Measurements from ENCODE around the gene DIS3.

Gene DIS3, protein sequence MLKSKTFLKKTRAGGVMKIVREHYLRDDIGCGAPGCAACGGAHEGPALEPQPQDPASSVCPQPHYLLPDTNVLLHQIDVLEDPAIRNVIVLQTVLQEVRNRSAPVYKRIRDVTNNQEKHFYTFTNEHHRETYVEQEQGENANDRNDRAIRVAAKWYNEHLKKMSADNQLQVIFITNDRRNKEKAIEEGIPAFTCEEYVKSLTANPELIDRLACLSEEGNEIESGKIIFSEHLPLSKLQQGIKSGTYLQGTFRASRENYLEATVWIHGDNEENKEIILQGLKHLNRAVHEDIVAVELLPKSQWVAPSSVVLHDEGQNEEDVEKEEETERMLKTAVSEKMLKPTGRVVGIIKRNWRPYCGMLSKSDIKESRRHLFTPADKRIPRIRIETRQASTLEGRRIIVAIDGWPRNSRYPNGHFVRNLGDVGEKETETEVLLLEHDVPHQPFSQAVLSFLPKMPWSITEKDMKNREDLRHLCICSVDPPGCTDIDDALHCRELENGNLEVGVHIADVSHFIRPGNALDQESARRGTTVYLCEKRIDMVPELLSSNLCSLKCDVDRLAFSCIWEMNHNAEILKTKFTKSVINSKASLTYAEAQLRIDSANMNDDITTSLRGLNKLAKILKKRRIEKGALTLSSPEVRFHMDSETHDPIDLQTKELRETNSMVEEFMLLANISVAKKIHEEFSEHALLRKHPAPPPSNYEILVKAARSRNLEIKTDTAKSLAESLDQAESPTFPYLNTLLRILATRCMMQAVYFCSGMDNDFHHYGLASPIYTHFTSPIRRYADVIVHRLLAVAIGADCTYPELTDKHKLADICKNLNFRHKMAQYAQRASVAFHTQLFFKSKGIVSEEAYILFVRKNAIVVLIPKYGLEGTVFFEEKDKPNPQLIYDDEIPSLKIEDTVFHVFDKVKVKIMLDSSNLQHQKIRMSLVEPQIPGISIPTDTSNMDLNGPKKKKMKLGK

DNA sequence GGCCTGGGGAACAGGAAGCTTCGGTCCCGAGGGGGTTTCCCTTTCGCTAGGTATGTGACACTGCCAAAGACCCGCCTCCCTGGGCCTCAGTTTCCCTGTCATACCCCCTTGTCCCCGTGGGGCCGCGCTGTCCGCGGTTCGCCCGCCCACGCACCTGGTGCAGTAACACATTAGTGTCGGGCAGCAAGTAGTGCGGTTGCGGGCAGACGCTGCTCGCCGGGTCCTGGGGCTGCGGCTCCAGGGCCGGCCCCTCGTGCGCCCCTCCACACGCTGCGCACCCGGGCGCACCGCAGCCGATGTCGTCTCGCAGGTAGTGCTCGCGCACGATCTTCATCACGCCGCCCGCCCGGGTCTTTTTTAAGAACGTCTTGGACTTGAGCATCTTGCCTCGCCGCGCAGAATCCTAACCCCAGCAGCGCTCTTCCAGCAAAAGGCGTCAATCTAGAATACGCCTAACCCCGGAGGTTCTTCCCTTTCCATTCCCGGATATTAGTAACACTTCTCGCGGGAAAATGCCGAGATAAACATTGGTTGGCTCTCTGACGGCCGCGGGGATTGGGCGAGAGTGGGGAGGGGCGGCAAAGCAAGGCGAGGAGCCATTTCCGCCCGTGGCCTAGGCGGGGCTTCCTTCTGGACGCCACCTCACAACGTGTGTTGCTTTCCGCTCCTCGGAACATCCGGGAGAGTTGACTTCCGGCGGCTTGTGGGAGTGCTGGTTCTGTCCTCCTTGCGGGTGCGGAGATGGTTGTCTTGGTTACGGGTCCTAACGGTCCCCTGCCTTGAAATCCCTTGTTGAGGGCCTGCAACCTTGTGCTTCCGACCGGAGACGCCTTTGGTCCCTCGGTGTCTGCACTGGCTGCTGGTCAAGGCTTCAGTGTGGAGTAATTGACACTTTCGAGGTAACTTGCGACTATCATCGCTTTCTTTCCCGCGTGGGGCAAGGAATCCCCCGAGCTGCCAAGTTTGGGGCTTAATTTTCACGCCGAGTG, at the start of gene DIS3, which contains the start of gene PIBF1:
DIS3 (minus strand) TSS at position 450 of the 989 bp plus-strand sequence; CDS start at position 382, 68 bp downstream.
PIBF1 (plus strand) TSS at position 683 of the 989 bp plus-strand sequence. CDS start 1,337 bp downstream, outside the sequence.
- TF ChIP-seq GATA3 (IDR thresholded peaks at IDR 0.05; ENCODE audit: low read depth, low read length) (no peak), GATA2 (IDR thresholded peaks at IDR 0.05; ENCODE audit: low read depth, low read length) (peak; percentile 36; the same call in 1 of the 2 replicates)

DNA sequence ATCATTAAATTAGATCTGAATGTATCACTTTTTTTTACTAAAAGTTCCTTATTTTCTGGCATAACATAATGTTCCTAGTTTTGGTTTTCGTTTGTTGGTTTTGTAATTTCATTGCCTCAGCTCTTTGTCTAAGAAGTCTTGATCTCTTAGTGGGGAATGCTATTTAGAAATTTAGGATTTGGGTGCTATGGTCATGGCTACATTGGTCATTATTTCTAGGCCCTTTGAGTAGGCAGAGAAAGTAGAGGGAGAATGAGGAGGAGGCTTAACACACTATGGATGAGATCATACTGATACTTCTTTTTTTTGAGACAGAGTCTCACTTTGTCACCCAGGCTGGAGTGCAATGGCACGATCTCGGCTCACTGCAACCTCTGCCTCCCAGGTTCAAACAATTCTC, 42.0 kb upstream of the DIS3 start:
- TF ChIP-seq GATA3 (IDR thresholded peaks at IDR 0.05; ENCODE audit: low read depth, low read length) (no peak), GATA2 (IDR thresholded peaks at IDR 0.05; ENCODE audit: low read depth, low read length) (no peak)

DNA sequence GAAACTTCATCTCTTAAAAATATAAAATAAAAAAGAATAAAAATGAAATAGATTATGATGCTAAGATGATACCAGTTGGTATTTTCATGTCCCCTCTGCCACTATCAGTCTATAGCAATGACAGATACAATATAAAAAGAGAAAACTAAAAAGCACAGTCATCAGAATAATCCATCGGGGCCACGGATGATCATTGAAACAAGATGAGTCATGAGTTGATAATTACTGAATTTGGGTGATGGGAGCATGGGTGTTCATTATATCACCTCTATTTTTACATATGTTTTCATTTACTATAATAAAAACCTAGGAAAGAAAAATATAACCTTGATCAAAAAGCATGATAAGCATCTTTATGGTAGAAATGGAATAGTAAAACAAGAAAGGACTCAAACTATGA, 41.4 kb upstream of the DIS3 start:
- no peak for TF ChIP-seq GATA3 (IDR thresholded peaks at IDR 0.05; ENCODE audit: low read depth, low read length)
- TF ChIP-seq GATA2 (IDR thresholded peaks at IDR 0.05; ENCODE audit: low read depth, low read length), result no peak

DNA sequence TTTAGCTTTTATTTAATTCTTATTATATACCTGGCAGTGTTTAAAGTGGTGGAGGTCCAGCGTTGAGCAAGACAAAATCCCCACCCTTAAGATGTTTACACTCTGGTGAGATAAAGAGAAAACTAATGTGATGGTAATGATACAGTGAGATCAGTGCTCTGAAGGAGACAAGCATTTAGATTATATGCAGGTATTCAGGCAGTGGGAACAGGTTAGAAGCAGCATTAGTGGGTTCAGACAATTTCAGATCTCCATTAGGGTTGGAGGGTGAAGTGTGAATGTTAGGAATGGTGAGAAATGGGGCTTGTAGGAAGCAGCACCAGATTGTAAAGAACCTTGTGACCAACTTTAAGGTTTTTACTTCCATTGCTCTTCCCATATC, 39.2 kb upstream of the DIS3 start:
- TF ChIP-seq GATA3 (IDR thresholded peaks at IDR 0.05; ENCODE audit: low read depth, low read length), result no peak
- TF ChIP-seq GATA2 (IDR thresholded peaks at IDR 0.05; ENCODE audit: low read depth, low read length), result no peak

DNA sequence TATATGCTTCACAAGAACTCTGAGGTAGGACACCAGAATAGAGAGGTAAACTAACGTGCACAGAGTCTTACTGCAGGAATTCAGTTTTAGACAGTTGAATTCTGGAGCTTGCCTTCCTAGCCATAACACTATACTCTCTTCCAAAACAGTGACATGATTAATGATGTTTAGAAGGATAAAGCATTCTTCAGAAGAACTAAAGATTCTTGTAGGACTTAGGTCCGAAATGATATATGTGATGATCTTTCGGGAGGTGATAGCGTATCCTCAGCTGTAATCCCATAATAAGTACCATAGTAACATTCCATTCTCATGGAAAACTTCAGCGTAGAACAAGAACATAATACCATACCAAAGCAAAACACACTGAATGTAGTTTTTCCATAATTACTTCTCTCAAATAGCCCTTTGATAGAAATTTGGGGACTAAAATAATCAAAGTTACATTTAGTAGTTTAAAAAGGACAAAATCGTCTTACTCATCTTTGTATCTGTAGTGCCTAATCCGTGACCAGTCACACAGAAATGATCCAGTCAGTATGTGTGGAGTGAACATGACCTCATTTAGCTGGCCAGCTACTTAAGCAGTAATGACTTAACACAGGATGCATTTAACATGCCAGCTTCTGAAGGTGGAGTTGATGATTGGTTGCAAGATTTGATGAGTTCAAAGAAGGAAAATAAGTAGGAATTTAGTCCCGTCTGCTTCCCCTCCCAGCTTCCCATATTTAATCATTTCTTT, 38.6 kb upstream of the DIS3 start:
- TF ChIP-seq GATA3 (IDR thresholded peaks at IDR 0.05; ENCODE audit: low read depth, low read length) (no peak), GATA2 (IDR thresholded peaks at IDR 0.05; ENCODE audit: low read depth, low read length) (no peak)

DNA sequence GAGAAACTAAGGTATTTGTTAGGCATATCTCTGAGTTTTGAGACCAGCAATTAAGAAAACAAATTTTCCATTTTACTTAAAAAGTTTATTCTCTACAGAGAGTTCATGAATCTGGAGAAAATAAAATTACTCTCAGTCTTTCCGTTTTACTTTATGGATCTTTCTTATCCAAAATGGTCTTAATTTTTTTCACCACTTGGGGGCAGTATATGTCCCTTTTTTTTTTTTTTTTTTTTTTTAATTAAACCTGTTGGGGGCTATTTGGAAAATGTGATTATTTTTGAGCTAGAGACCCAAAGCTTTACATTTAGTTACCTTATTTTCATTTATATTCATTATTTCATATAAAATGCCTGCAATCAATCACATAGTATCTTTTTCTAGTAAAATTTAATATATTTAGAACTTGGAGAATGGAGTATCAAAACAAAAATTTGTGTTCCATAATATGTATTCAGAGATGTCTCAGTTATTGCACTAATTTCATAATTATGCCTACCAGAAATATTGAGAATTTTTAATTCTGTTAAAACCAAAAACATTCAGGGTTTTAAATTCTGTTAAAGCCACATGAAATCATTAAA, 27.3 kb upstream of the DIS3 start:
- TF ChIP-seq GATA3 (IDR thresholded peaks at IDR 0.05; ENCODE audit: low read depth, low read length) (no peak), GATA2 (IDR thresholded peaks at IDR 0.05; ENCODE audit: low read depth, low read length) (no peak)

DNA sequence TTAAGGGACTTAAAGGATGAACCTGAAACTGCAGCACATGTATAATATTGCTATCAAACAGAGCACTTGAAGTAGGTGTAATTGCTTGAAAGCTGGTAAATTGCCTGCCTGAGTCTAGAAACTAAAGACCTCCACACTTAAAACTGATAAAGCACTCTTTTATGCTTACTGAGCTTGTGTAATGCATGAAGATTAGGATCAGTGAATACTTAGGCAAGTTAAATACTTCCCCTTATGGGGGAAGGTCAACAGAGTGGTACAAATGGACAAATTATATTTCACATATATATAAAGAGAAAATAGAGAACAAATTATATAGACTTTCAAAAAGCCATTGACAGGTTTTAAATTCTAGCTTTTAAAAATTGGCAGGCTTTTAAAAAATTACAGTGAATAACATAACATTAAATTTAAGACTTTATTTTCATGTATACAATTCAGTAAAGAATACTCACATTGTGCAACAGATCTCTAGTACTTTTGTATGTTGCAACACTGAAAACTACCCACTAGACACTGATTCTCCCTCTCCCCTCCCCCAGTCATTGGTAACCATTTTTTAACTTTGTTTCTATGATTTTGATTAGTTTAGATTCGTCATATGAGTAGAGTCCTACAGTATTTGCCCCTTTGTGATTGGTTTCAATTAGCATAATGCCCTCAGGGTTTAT, 24.1 kb upstream of the DIS3 start:
- TF ChIP-seq GATA2 (IDR thresholded peaks at IDR 0.05; ENCODE audit: low read depth, low read length) (no peak), GATA3 (IDR thresholded peaks at IDR 0.05; ENCODE audit: low read depth, low read length) (no peak)

DNA sequence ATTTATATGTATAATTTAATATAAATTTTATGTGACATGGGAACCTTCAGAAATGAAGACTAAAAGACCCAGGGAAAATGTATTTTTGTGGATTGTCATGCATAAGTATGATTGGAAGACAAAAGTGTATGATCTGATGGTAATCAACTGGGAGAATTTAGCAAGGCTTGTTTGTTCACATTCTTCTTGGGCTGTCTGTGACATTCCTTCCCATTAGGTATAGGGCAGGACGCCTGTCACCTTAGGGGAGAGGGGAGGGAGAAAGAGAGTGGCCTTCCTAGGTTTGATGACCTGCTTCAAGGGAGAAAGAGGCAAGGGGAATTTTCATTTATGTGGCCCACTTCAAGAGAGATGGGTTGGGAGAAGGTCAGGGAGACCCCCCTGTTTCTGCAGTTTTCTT, 22.6 kb upstream of the DIS3 start:
- TF ChIP-seq GATA2 (IDR thresholded peaks at IDR 0.05; ENCODE audit: low read depth, low read length), result no peak
- TF ChIP-seq GATA3 (IDR thresholded peaks at IDR 0.05; ENCODE audit: low read depth, low read length), result no peak

DNA sequence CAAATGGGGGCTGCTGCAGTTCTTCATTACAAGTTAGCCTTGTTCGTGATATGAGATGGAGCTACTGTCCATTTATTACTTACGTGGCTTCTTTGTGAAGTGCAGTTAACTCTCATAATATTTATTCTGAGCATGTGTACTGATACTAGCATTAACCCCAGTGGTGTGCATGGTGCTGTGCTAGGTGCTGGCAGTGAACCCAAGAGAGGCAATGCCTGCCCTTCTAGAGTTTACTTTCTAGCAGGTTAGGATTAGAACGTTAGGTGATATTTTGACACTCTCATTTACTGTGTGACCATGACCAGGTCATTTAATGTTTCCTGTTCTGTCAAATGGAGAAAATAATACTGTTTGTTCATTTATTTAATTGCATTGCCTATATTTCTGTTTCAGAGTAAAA, 17.1 kb upstream of the DIS3 start:
- TF ChIP-seq GATA2 (IDR thresholded peaks at IDR 0.05; ENCODE audit: low read depth, low read length), result no peak
- no peak for TF ChIP-seq GATA3 (IDR thresholded peaks at IDR 0.05; ENCODE audit: low read depth, low read length)

DNA sequence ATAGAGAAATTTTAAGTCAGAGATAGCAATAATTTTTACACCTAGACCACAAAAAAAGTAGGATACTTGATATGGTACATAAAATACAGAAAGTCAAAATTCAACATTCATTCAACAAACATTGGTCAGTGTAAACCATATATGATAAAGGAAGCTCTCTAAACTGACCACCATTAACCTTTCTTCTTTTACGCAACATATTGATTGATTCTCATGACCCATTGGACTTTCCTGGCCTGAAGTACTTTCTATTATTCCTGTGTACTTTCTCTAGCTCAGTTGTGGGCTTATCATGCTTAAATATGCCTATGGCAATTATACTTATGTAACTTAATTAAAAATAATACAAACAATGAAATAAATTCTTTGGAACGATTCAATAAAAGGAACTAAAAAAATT, 10.9 kb upstream of the DIS3 start:
- TF ChIP-seq GATA2 (IDR thresholded peaks at IDR 0.05; ENCODE audit: low read depth, low read length) (no peak), GATA3 (IDR thresholded peaks at IDR 0.05; ENCODE audit: low read depth, low read length) (no peak)

DNA sequence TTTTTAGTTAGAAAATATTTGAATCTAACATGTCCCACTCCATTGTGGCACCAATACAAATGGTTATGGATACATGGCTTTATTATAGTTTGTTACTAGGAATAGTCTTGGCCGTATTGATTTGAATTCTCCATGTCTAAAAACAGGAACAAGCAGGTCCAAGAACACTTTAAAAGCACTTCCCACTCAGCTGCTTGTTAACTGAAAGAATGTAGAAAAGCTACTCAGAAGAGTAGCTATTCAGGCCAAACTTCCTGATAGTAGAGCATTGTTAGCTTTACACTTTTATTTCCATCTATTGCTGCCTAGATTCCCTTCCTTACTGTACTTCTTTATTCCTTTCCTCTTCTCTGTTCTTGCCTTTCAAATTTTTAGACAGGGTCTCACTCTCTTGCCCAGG, 7.1 kb upstream of the DIS3 start:
- TF ChIP-seq GATA2 (IDR thresholded peaks at IDR 0.05; ENCODE audit: low read depth, low read length) (no peak), GATA3 (IDR thresholded peaks at IDR 0.05; ENCODE audit: low read depth, low read length) (no peak)

DNA sequence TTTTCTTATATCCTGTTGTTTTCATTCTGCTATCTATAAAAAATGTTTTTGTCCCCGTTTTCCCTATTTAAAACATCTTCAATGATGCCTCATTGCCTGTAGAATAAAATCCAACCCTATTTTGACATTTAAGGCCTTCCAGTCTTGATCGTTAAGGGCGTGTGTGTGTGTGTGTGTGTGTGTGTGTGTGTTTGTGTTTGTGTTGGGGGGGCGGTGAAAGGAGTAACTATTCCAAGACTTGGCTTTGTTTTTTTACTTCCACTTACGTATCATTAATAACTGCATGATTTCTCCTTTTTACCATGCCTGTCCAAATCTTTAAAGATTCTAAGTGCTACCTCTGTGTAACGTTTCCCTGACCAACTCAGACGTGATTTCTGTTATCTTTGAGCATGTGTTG, 1.0 kb upstream of the DIS3 start:
- TF ChIP-seq GATA3 (IDR thresholded peaks at IDR 0.05; ENCODE audit: low read depth, low read length) (no peak), GATA2 (IDR thresholded peaks at IDR 0.05; ENCODE audit: low read depth, low read length) (no peak)

All from SH-SY5Y (cell line).